Stimulated activated effector memory CD8-positive, alpha-beta T cell treated with anti-CD3 and anti-CD28 coated beads, Interleukin-12 subunit alpha, Interleukin-12 subunit beta, amount 100 ng/mL, for 72 hours (primary cell): ENCODE measurements around the gene MAMDC2.

Experiments used
- ATAC-seq: fragments of 150-1000 bp; cut with Tn5 transposase; 2 replicates; pipeline ENCODE4 v1.10.0; 2021
- DNase-seq, 2 donors: peaks; one replicate each; pipeline ENCODE4 v3.0.0; 2021 to 2022; ENCODE audit warnings: low spot score in 2 of 2
- H3K27ac Mint-ChIP-seq: one replicate; pipeline ENCODE4 v1.8.0; 2022; ENCODE audit warnings: mild to moderate bottlenecking, mixed read lengths
- H3K36me3 Mint-ChIP-seq: one replicate; pipeline ENCODE4 v1.8.0; 2022; ENCODE audit warnings: mild to moderate bottlenecking, mixed read lengths
- H3K4me1 Mint-ChIP-seq: one replicate; pipeline ENCODE4 v1.8.0; 2022; ENCODE audit warnings: mixed read lengths
- H3K4me3 Mint-ChIP-seq: one replicate; pipeline ENCODE4 v1.8.0; 2022; ENCODE audit warnings: mild to moderate bottlenecking, mixed read lengths
- H3K9me3 Mint-ChIP-seq: one replicate; pipeline ENCODE4 v1.8.0; 2022; ENCODE audit warnings: mixed read lengths

The MAMDC2 gene

DNA sequence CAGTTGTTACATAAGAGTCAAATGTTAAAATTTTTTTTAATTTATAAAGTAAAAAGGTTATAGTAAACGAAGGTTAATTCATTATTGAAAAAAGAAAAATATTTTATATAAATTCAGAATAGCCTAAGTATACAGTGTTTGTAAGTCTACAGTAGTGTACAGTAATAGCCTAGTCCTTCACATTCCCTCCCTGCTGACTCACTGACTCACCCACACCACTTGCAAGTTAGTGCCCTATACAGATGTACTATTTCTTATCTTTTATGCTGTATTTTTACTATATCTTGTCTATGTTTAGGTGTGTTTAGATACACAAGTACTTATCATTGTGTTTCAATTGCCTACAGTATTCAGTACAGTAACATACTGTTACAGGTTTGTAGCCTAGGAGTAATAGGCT lies 57.6 kb downstream of the MAMDC2 start:
- Mint-ChIP-seq H3K4me1 (no peaks in the 10 kb centered on the region), H3K9me3 (no peaks in the 10 kb centered on the region), H3K36me3 (no peaks in the 10 kb centered on the region), H3K4me3 (no peak overlapping the region), H3K27ac (no peak overlapping the region)
- DNase-seq (no peak), ATAC-seq (no peak)

DNA sequence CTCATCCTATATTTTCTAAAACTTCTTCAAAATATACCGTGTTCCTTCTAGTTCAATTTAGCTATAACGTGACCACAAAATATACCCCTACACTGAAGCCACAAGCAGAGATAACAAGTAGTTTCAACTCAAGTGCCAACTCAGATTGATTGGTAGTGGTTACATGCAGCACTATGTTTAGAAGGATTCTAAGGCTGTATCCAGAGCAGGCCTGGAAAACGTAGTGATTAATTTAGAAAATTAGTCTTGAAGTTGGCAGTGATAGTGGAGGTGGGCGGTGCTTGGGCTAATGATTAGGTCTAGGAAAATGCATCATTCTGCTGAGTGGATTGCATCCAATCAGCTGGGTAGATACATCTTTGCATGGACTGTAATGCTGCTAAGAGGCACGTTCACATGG lies 61.5 kb downstream of the MAMDC2 start:
- no peak for ATAC-seq
- no peak overlapping the region for H3K4me3 Mint-ChIP-seq
- H3K36me3 Mint-ChIP-seq = no peaks in the 10 kb centered on the region
- no peaks in the 10 kb centered on the region for H3K9me3 Mint-ChIP-seq
- DNase-seq = no peak
- H3K27ac Mint-ChIP-seq = no peak overlapping the region
- no peaks in the 10 kb centered on the region for H3K4me1 Mint-ChIP-seq

DNA sequence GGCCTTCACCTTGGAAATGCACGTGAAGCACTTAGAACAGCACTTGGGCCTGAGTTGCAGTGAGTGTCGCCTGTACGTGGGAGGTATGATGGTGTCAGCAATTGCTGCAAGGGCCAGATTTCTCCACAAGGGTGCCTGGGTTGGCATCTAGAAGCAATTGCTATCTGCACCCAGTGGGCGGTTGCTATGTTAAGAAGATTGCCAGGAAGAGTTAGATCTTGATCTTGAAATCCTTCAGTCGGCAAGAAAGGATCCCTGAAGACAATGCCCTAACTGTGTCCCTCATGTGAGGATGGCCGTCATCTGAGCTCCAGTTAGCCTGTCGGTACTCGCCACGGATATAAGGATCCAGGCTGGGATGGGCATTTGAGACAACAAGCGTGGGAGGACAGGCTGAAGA lies 62.9 kb downstream of the MAMDC2 start:
- Mint-ChIP-seq H3K4me3 (no peak overlapping the region), H3K27ac (no peak overlapping the region), H3K4me1 (no peaks in the 10 kb centered on the region), H3K36me3 (no peaks in the 10 kb centered on the region), H3K9me3 (no peaks in the 10 kb centered on the region)
- ATAC-seq (no peak), DNase-seq (no peak)

DNA sequence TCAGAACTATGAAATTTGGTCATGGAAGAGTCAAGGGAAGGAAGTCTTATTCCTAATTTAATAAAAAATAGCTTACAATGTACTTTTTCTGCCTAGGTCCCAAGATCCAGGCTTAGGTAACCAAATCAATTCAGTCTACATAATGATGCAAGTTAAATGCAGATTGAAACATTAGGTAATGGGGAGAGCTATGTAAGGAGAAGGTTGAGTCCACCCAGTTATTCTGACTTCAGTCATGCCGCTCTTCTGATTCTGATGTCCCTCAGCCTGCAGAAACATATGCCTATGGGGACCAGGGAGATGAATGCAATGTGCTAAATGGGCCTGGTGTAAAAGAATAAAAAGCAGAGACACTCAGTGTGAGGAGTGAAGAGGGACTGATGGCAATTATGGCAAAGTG lies 63.9 kb downstream of the MAMDC2 start:
- no peak overlapping the region for H3K4me3 Mint-ChIP-seq
- no peaks in the 10 kb centered on the region for H3K4me1 Mint-ChIP-seq
- no peaks in the 10 kb centered on the region for H3K9me3 Mint-ChIP-seq
- no peak for ATAC-seq
- no peaks in the 10 kb centered on the region for H3K36me3 Mint-ChIP-seq
- DNase-seq = no peak
- no peak overlapping the region for H3K27ac Mint-ChIP-seq

DNA sequence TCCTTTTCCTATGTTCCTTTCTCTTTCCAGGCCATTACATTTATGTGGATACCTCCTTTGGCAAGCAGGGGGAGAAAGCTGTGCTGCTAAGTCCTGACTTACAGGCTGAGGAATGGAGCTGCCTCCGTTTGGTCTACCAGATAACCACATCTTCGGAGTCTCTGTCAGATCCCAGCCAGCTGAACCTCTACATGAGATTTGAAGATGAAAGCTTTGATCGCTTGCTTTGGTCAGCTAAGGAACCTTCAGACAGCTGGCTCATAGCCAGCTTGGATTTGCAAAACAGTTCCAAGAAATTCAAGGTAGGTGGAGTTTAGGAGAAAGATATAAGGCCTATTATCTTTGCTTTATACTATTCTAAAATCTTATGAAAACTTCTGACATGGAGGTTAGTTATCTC lies 64.5 kb downstream of the MAMDC2 start:
- ATAC-seq (no peak), DNase-seq (no peak)
- Mint-ChIP-seq H3K4me1 (no peaks in the 10 kb centered on the region), H3K4me3 (no peak overlapping the region), H3K9me3 (no peaks in the 10 kb centered on the region), H3K27ac (no peak overlapping the region), H3K36me3 (no peaks in the 10 kb centered on the region)

DNA sequence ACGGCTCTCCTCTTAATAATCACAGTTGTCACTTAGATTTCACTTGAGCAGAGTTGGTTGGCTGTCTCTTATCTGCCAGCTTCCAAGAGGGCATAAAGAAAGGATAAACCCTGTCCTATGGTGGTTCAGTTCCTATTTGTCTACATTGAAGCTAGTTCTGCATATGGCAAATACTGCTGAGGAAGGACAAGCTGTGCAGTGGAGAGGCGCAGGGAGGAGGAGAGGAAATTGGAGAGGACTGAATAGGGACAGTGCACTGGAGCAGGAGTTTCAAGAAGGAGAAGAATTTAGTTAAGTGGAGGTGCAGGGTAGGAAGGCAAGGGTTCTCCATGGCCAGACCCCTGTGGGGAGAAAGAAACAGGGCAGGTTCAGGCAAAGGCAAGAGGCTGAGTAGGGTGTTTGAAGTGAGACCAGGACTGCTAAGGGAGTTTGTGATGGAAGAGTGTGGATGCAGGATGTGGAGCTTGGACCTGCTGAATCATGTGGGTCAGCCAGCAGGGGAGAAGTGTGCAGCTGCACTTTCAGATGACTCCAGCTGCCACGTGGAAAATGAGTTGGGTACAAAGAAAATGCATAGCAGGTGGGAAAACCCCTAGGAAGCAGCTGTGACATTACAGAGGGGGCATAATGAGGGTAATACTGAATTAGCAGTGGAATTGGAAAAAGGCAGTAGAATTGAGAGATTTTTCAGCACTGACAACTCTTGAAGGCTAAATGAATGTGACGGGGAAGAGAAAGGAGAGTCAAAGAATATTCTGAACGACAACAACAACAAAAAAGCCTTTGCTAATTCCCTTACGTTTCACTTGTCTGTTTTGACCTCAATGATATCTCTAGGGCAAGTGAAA lies 66.8 kb downstream of the MAMDC2 start:
- ATAC-seq = no peak
- Mint-ChIP-seq H3K4me1 (no peaks in the 10 kb centered on the region), H3K36me3 (no peaks in the 10 kb centered on the region), H3K27ac (no peak overlapping the region), H3K4me3 (no peak overlapping the region), H3K9me3 (no peaks in the 10 kb centered on the region)
- no peak for DNase-seq

DNA sequence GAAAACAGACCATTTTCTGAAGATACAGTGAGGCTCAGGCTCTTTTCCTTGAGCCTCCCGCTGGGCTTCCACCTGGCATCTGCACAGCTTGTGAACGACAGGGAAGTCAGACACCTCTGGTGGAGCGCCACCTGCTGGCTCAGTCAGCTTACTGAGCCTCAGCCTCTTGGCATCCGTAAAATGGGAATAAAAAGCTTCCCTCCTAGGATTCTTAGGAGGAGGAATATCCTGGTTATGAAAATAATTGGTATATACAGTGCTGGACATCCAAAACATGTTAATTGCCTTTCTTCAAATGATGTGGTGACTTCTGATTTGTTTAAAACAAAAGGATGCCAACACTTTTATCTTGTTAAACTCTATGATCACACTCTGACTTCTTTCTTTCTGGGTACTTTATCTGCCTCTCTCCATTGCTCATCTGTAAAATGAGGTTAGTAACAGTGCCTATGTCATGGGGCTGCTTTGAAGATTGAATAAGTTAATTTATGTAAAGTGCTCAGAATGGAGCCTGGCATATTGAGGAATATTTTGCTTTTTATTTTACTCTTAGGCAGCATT lies 67.5 kb downstream of the MAMDC2 start:
- Mint-ChIP-seq H3K36me3 (no peaks in the 10 kb centered on the region), H3K27ac (no peak overlapping the region), H3K9me3 (no peaks in the 10 kb centered on the region), H3K4me3 (no peak overlapping the region), H3K4me1 (no peaks in the 10 kb centered on the region)
- peak; percentile 29 to 59 for DNase-seq
- ATAC-seq = no peak

DNA sequence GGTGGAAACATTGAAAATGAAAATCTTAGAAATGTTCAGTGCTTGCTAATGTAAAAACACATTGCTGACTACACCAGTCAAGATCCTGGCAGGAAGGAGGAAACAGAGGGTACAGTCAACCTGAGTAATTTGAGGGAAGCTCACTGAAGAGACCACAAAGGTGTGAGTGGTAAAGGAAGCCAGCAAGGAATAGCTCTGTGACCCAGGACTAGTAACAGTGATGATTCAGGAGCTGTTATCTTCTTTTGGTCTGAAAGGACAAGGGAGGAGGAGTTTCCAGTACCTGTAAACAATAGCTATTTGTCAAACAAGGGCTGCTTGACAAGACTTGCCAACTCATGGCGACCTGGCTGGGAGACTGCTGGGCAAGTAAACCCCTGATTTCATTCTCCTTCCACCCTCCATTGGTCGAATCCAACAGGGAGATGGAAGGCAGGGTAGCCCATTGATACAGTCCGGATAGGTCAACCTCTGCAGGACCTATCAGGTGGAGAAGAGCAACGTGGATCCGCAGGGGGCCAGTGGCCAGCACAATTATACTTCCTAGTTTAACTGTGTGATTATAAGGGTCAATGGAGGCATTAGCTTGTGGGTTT lies 68.1 kb downstream of the MAMDC2 start:
- no peak overlapping the region for H3K4me3 Mint-ChIP-seq

DNA sequence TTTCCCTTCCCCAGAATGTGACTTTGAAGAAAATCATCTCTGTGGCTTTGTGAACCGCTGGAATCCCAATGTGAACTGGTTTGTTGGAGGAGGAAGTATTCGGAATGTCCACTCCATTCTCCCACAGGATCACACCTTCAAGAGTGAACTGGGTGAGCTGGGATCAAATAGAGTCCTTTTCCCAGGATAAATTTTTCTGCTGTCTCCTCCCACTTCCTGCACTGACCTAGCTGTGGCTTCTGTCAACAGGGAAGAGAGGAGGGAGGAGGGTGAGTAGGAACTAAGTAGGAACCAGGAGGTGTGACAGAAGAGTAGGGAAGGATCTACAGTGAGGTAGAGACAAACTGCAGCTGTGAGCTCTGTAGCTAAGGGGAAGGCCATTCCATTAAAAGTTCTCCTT lies 69.3 kb downstream of the MAMDC2 start:
- no peak for ATAC-seq
- Mint-ChIP-seq H3K9me3 (peaks cover 4% of the 10 kb centered on the region), H3K27ac (no peak overlapping the region), H3K4me3 (no peak overlapping the region), H3K4me1 (no peaks in the 10 kb centered on the region), H3K36me3 (no peaks in the 10 kb centered on the region)
- no peak for DNase-seq

More for the DNA sequence above, 68.1 kb downstream of the MAMDC2 start:
- Mint-ChIP-seq H3K9me3 (no peaks in the 10 kb centered on the region), H3K27ac (no peak overlapping the region), H3K4me1 (no peaks in the 10 kb centered on the region), H3K36me3 (no peaks in the 10 kb centered on the region)
- DNase-seq = no peak
- no peak for ATAC-seq

DNA sequence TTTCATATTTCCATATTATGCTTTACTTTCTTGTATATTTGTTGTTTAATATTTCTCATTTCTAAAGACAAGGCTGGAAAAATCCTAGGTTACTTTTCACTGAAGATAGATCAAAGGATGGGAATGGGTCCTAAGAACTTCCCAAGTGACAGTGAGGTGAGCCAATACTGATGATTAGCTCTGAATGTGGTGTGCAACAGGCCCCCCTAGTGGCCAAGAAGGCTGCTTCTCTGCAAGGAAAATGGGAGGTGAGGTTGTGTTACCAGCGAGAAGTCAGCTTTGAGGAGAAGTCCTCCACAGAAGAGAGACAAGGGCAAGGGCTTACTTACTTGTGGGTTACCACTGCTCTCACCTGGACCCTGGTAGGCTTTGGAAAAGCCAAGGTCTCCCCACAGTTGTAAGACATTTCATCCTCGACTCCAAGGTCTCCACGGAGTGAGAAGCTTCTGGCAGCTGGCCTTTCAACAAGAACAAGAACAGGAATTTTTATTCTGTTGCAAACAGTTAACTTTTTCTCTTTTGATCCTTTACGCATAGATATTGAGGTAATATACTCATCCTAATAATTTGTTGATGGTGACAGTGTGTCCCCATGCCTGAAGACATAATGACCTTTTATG lies 69.9 kb downstream of the MAMDC2 start:
- H3K4me1 Mint-ChIP-seq = no peaks in the 10 kb centered on the region
- H3K27ac Mint-ChIP-seq = no peak overlapping the region
- no peak for DNase-seq
- ATAC-seq = peak; percentile 36
- no peak overlapping the region for H3K4me3 Mint-ChIP-seq
- H3K36me3 Mint-ChIP-seq = no peaks in the 10 kb centered on the region
- peaks cover 4% of the 10 kb centered on the region for H3K9me3 Mint-ChIP-seq

DNA sequence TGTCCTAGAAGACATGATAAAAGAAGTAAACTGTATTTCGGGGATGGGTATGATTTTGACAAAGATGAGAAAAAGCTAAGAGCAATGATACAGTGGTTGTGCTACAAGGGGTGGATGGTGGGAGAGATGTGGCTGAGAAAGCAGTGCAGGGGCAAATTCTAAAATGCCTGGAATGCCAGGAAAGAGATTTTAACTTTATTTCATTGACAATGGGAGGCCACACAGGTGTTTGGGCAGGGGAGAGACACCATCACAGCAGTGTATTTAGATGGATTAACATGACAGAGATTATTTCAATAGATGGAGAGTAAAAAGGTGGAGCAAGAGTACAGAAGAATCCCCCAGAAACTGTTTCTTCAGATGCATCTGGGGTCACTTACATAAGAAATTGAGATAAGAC lies 71.2 kb downstream of the MAMDC2 start:
- Mint-ChIP-seq H3K4me3 (no peak overlapping the region), H3K9me3 (peaks cover 4% of the 10 kb centered on the region), H3K36me3 (no peaks in the 10 kb centered on the region), H3K27ac (no peak overlapping the region), H3K4me1 (no peaks in the 10 kb centered on the region)
- ATAC-seq (no peak), DNase-seq (no peak)

DNA sequence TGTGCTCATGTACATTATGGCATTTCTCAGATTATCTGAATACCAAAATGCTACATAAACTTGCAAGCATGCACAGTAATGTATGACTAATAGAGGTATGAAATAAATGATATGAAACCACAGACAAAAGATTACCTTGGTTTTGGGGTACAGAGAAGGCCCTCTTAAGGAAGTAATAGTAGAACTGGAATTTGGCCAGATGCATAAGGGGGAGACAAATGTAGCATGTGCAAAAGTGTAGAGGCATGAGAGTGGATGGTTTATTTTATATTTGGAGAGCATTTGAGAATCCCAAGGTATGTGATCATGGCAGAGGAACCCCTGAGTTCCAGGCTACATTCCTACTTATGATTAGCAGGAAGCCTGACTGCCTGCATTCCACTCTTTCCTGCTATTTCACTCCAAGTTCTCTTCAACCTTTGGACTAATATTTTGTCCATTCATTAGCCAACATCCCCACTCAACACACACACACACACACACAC lies 74.2 kb downstream of the MAMDC2 start:
- DNase-seq = no peak
- H3K36me3 Mint-ChIP-seq = no peaks in the 10 kb centered on the region
- no peak overlapping the region for H3K4me3 Mint-ChIP-seq
- no peak overlapping the region for H3K27ac Mint-ChIP-seq
- H3K9me3 Mint-ChIP-seq = peaks cover 4% of the 10 kb centered on the region
- ATAC-seq = no peak
- H3K4me1 Mint-ChIP-seq = no peaks in the 10 kb centered on the region

DNA sequence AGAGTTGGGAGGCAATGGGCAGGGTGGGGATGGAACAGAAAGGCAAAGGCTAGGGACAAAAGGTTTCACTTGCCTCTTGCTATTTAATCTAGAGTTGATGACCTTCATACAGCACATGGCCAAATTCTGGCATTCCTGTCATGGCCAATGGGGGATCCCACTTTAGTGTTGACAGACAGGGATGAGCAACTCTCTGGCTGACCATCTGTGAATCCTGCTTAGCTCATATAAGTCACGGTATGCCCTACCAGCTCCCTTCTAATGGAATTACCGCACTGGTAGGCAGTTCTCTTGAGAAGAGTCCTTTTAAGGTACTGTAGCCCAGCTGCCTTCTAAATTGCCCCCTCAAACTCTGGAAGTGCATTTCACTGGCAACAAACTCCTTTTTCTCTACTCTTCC lies 76.1 kb downstream of the MAMDC2 start:
- Mint-ChIP-seq H3K4me3 (no peak overlapping the region), H3K4me1 (no peaks in the 10 kb centered on the region), H3K27ac (no peak overlapping the region), H3K36me3 (no peaks in the 10 kb centered on the region), H3K9me3 (peaks cover 4% of the 10 kb centered on the region)
- DNase-seq (no peak), ATAC-seq (no peak)

DNA sequence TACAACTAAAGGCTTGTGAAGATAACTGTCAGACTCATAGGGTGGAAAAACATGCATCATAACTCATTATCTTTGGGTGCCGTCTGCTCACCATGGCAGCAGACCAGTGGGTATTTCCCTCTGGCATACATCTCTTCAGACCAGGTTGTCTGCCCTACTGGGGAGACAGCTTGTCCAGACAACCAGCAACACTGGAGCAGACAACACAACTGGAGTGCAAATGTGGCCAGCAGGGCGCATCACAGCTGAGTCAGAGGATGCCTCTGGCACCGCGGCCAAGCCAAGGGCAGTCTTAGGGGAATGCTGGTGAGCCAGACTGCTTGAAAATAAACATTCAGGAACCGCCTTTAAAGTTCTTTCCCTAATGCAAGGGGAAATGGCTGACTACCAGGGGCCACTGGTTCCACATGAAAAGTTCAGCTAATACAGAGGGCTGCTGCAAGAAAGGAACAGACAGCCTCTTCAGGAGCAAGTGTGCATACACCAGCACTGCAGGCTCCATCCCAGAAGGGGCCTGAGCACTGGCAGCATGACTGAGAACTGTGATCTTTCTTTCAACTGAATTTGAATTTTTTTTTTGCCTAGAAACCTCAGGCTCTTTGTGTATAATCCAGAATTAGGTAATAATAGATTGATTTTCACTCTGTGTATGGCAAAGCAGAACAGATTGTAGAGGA lies 77.3 kb downstream of the MAMDC2 start:
- Mint-ChIP-seq H3K4me1 (no peaks in the 10 kb centered on the region), H3K4me3 (no peak overlapping the region), H3K9me3 (peaks cover 4% of the 10 kb centered on the region), H3K36me3 (no peaks in the 10 kb centered on the region), H3K27ac (no peak overlapping the region)
- DNase-seq (no peak), ATAC-seq (peak; percentile 47)

DNA sequence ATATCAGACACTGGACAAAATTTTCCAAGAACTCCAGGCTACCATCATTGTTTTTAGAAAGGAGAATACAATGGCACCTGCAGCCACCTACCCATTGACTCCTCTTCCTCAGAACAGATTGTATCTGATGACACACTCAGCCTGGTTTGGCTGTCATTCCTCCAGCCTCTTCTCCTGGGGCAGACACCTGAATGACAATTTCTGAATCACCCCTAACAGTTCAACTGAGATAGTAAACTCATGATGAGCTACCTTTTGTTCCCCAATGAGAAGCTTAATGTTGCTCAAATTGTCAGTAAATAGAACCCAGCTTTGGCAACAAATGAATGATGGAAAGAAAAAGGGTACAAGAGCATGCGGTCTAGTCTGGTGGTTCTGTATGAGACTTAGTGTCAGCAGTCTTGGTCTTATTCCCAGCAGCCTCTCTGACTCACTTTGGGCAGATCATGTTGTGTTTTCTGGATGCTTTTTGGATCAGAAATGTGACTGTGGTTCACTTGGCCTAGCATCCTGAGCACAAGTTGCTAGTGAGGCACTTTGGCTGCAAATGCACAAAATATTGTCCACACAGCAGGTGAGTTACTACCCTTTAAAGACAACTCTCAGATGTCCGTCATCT lies 78.3 kb downstream of the MAMDC2 start:
- DNase-seq (no peak), ATAC-seq (no peak)
- H3K9me3 Mint-ChIP-seq = peaks cover 3% of the 10 kb centered on the region
- no peaks in the 10 kb centered on the region for H3K4me1 Mint-ChIP-seq
- no peak overlapping the region for H3K4me3 Mint-ChIP-seq
- no peaks in the 10 kb centered on the region for H3K36me3 Mint-ChIP-seq
- no peak overlapping the region for H3K27ac Mint-ChIP-seq
